Neural cell (in vitro differentiated cells): ENCODE data around the gene SP140. TPM values are rescaled to one million over a fixed set of nuclear protein-coding genes. Genes with fewer than 3 reads are reported as not detected.

Experiments used
- H2AFZ ChIP-seq: fragments of 200-600, 300-800 bp; sonication (generic), shearing (Covaris generic); 2 replicates; pipeline ENCODE4 v1.6.0; 2014; ENCODE audit warnings: low read depth, mild to moderate bottlenecking, antibody characterized with exemption, low read length, moderate library complexity
- H3F3A ChIP-seq: fragments of 200-600 bp; shearing (Covaris generic); 2 replicates; pipeline ENCODE4 v1.6.1; 2016; ENCODE audit warnings: mild to moderate bottlenecking, moderate library complexity, mixed read lengths, antibody characterized with exemption, low read length; ENCODE audit not compliant: insufficient read depth, poor library complexity, severe bottlenecking
- H3K27ac ChIP-seq: fragments of 200-600, 300-800 bp; sonication (generic), shearing (Covaris generic); 2 replicates; pipeline ENCODE4 v1.5.1; 2014; ENCODE audit warnings: mild to moderate bottlenecking, low read length, moderate library complexity
- H3K27me3 ChIP-seq: fragments of 300-800, 200-600 bp; sonication (generic), shearing (Covaris generic); 2 replicates; pipeline ENCODE4 v1.6.0; 2014; ENCODE audit warnings: mild to moderate bottlenecking, low read depth, low read length, moderate library complexity; ENCODE audit not compliant: insufficient read depth
- H3K36me3 ChIP-seq: fragments of 300-800, 200-600 bp; sonication (generic), shearing (Covaris generic); 2 replicates; pipeline ENCODE4 v1.5.1; 2014; ENCODE audit warnings: mild to moderate bottlenecking, antibody characterized with exemption, low read length, moderate library complexity; ENCODE audit not compliant: insufficient read depth
- H3K4me2 ChIP-seq: fragments of 300-800, 200-600 bp; sonication (generic), shearing (Covaris generic); 2 replicates; pipeline ENCODE4 v1.6.0; 2014; ENCODE audit warnings: mild to moderate bottlenecking, low read length
- H3K4me3 ChIP-seq: fragments of 300-800, 200-600 bp; sonication (generic), shearing (Covaris generic); 2 replicates; pipeline ENCODE4 v1.5.1; 2014; ENCODE audit warnings: mild to moderate bottlenecking, low read length, moderate library complexity
- H3K79me2 ChIP-seq: fragments of 200-600 bp; shearing (Covaris generic); replicated peaks from 2 replicates; pipeline ENCODE4 v1.6.0; 2014; ENCODE audit warnings: mild to moderate bottlenecking, low read length, moderate library complexity; ENCODE audit not compliant: insufficient read depth
- H3K9ac ChIP-seq: fragments of 300-800, 200-600 bp; sonication (generic), shearing (Covaris generic); 2 replicates; pipeline ENCODE4 v1.6.1; 2016; ENCODE audit warnings: mild to moderate bottlenecking, low read length, mixed read lengths
- H3K9me2 ChIP-seq: fragments of 200-600 bp; shearing (Covaris generic); 2 replicates; pipeline ENCODE4 v1.6.1; 2016; ENCODE audit warnings: mild to moderate bottlenecking, low read length, mixed read lengths; ENCODE audit not compliant: insufficient read depth
- H3K9me3 ChIP-seq: fragments of 200-600, 300-800 bp; sonication (generic), shearing (Covaris generic); 2 replicates; pipeline ENCODE4 v1.6.1; 2016; ENCODE audit warnings: mild to moderate bottlenecking, mixed run types, low read length, moderate library complexity, mixed read lengths
- H4K20me1 ChIP-seq: fragments of 200-600 bp; shearing (Covaris generic); 2 replicates; pipeline ENCODE4 v1.6.1; 2016; ENCODE audit warnings: mild to moderate bottlenecking, mixed run types; ENCODE audit not compliant: insufficient read depth
- EP300 ChIP-seq: fragments of 450-650 bp; conservative IDR thresholded peaks from 2 replicates; pipeline ENCODE4 v1.6.1; 2014; ENCODE audit warnings: antibody characterized with exemption, mild to moderate bottlenecking, moderate library complexity; ENCODE audit not compliant: poor library complexity, severe bottlenecking
- EZH2 ChIP-seq: fragments of 200-600, 300-800 bp; shearing (Covaris generic), sonication (generic); IDR thresholded peaks from 2 replicates; pipeline ENCODE4 v1.6.1; 2014; ENCODE audit warnings: antibody characterized with exemption, low read length, borderline replicate concordance, mild to moderate bottlenecking; ENCODE audit not compliant: insufficient read depth, poor library complexity, severe bottlenecking
- MXI1 ChIP-seq: fragments of 450-650 bp; conservative IDR thresholded peaks from 2 replicates; pipeline ENCODE4 v1.6.1; 2014; ENCODE audit warnings: antibody characterized with exemption, mild to moderate bottlenecking; ENCODE audit not compliant: poor library complexity, severe bottlenecking
- POLR2AphosphoS5 ChIP-seq: IDR thresholded peaks from 2 replicates; pipeline ENCODE4 v1.6.1; 2012
- RAD21 ChIP-seq: fragments of 450-650 bp; conservative IDR thresholded peaks from 2 replicates; pipeline ENCODE4 v1.6.1; 2014; ENCODE audit warnings: antibody characterized with exemption, mild to moderate bottlenecking, moderate library complexity
- REST ChIP-seq: IDR thresholded peaks from 2 replicates; pipeline ENCODE4 v1.6.1; 2012; ENCODE audit warnings: borderline replicate concordance
- SMC3 ChIP-seq: fragments of 450-650 bp; conservative IDR thresholded peaks from 2 replicates; pipeline ENCODE4 v1.6.1; 2014; ENCODE audit warnings: antibody characterized with exemption, mild to moderate bottlenecking, moderate library complexity; ENCODE audit not compliant: poor library complexity
- TAF1 ChIP-seq: IDR thresholded peaks from 2 replicates; pipeline ENCODE4 v1.6.1; 2012; ENCODE audit warnings: low read depth
- polyA plus RNA-seq: library from polyadenylated mRNA; depleted of rRNA; stranded (reverse); fragments of >200 nt; gene quantifications from 2 replicates; pipeline ENCODE4 v1.2.3, GENCODE V29; 2014
- TF ChIP-seq, protein P1 (sequence below): fragments of 450-650 bp; IDR thresholded peaks from 2 replicates; pipeline ENCODE4 v1.5.1; 2014; ENCODE audit warnings: antibody characterized with exemption, mild to moderate bottlenecking, moderate library complexity; ENCODE audit not compliant: poor library complexity, severe bottlenecking

SP140 gene
- polyA plus RNA-seq, 1 donor from 2014 or later: 0.74 TPM

DNA sequence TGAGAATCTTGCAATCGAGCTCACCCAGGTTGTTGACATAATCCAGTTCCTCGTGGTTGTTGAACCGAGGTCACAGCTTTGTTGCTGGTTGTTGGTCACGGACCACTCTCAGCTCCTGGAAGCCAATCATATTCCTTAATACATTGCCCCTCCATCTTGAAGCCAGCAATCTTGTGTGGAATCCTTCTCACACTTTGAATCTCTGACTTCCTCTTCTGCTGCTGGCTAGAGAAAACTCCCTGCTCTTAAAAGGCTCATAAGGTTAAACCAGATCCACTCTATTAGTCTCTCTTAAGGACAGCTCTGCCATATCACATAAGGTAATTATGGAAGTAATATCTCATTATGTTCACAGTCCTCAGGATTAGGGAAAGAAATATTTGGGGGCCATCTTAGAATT is 41.1 kb downstream of the SP140 start:
- Histone ChIP-seq H3K9me2 (no peaks in the 10 kb centered on the region), H3K79me2 (no peaks in the 10 kb centered on the region), H3K27ac (no peak overlapping the region), H3K9me3 (no peaks in the 10 kb centered on the region), H2AFZ (no peak overlapping the region), H3K27me3 (no peaks in the 10 kb centered on the region), H3K36me3 (no peaks in the 10 kb centered on the region), H3K9ac (no peak overlapping the region), H3F3A (no peaks in the 10 kb centered on the region), H3K4me3 (no peak overlapping the region), H3K4me2 (no peak overlapping the region), H4K20me1 (no peaks in the 10 kb centered on the region)
- TF ChIP-seq MXI1 (no peak), REST (no peak), POLR2AphosphoS5 (no peak), RAD21 (no peak), EZH2 (no peak), SMC3 (no peak), EP300 (no peak), TAF1 (no peak)
- TF ChIP-seq, protein P1, sequence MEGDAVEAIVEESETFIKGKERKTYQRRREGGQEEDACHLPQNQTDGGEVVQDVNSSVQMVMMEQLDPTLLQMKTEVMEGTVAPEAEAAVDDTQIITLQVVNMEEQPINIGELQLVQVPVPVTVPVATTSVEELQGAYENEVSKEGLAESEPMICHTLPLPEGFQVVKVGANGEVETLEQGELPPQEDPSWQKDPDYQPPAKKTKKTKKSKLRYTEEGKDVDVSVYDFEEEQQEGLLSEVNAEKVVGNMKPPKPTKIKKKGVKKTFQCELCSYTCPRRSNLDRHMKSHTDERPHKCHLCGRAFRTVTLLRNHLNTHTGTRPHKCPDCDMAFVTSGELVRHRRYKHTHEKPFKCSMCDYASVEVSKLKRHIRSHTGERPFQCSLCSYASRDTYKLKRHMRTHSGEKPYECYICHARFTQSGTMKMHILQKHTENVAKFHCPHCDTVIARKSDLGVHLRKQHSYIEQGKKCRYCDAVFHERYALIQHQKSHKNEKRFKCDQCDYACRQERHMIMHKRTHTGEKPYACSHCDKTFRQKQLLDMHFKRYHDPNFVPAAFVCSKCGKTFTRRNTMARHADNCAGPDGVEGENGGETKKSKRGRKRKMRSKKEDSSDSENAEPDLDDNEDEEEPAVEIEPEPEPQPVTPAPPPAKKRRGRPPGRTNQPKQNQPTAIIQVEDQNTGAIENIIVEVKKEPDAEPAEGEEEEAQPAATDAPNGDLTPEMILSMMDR: no peak

GRCh38 chr2:230267059-230267458 is 41.5 kb downstream of the SP140 start:
- Histone ChIP-seq H3K9me2 (no peaks in the 10 kb centered on the region), H3K79me2 (no peaks in the 10 kb centered on the region), H4K20me1 (no peaks in the 10 kb centered on the region), H3F3A (no peaks in the 10 kb centered on the region), H3K4me2 (no peak overlapping the region), H3K36me3 (no peaks in the 10 kb centered on the region), H3K9ac (no peak overlapping the region), H3K27ac (no peak overlapping the region), H3K9me3 (no peaks in the 10 kb centered on the region), H3K27me3 (no peaks in the 10 kb centered on the region), H2AFZ (no peak overlapping the region), H3K4me3 (no peak overlapping the region)
- TF ChIP-seq RAD21: no peak
- TF ChIP-seq REST: no peak
- no peak for TF ChIP-seq EP300
- TF ChIP-seq TAF1: no peak
- TF ChIP-seq MXI1: no peak
- no peak for TF ChIP-seq SMC3
- TF ChIP-seq EZH2: no peak
- TF ChIP-seq POLR2AphosphoS5: no peak
- TF ChIP-seq, protein P1: no peak
